CD4-positive, alpha-beta memory T cell (primary cell): ENCODE results near the gene GPR45. TPM values are rescaled to one million over a fixed set of nuclear protein-coding genes. Genes with fewer than 3 reads are reported as not detected.

ENCODE experiments used
- CTCF ChIA-PET: fragments of 350-600 bp; sonication (Branson Sonifier 250); formaldehyde crosslinking; loops from one replicate; lab custom pipeline; 2021; ENCODE audit warnings: inconsistent platforms; ENCODE audit not compliant: partially characterized antibody; lab: Charles Lee
- POLR2A ChIA-PET: fragments of 350-600 bp; sonication (Branson Sonifier 250); formaldehyde crosslinking; loops from one replicate; lab custom pipeline; 2021; ENCODE audit not compliant: partially characterized antibody; lab: Charles Lee
- DNase-seq, 5 donors: peaks; one replicate each; pipeline versions ENCODE4 v3.0.0 to v3.0.0-alpha.2; 2020 to 2022; ENCODE audit warnings: mixed read lengths in 1 of 5
- H3K27ac ChIP-seq: one replicate; pipeline ENCODE4 v1.7.0; 2013; ENCODE audit warnings: low read depth, low read length
- H3K27me3 ChIP-seq: 2 replicates; pipeline ENCODE4 v1.7.0; 2013; ENCODE audit warnings: mild to moderate bottlenecking, low read length, moderate library complexity; ENCODE audit not compliant: insufficient read depth
- H3K36me3 ChIP-seq: 2 replicates; pipeline ENCODE4 v1.7.0; 2013; ENCODE audit warnings: mild to moderate bottlenecking, low read length, moderate library complexity; ENCODE audit not compliant: insufficient read depth
- H3K4me1 ChIP-seq: 2 replicates; pipeline ENCODE4 v1.7.0; 2013; ENCODE audit warnings: mild to moderate bottlenecking, low read length, moderate library complexity; ENCODE audit not compliant: insufficient read depth
- H3K4me3 ChIP-seq, 2 donors: one replicate each; pipeline ENCODE4 v1.7.0; 2013; ENCODE audit warnings: low read length in 2 of 2, mild to moderate bottlenecking in 1 of 2
- H3K9me3 ChIP-seq, 2 donors: one replicate each; pipeline ENCODE4 v1.7.0; 2013; ENCODE audit warnings: low read length in 2 of 2, control low read depth in 1 of 2; ENCODE audit not compliant: control insufficient read depth in 1 of 2
- H3K27ac Mint-ChIP-seq, 7 donors: one replicate each; pipeline ENCODE4 v1.8.0; 2020 to 2021; ENCODE audit warnings: mixed read lengths in 7 of 7, mild to moderate bottlenecking in 6 of 7, inconsistent platforms in 3 of 7, moderate library complexity in 3 of 7
- H3K27me3 Mint-ChIP-seq, 2 donors: one replicate each; pipeline ENCODE4 v1.8.0; 2020 to 2021; ENCODE audit warnings: mixed read lengths in 2 of 2
- H3K36me3 Mint-ChIP-seq, 2 donors: one replicate each; pipeline ENCODE4 v1.8.0; 2020 to 2021; ENCODE audit warnings: mixed read lengths in 2 of 2, inconsistent platforms in 1 of 2, mild to moderate bottlenecking in 1 of 2
- H3K4me1 Mint-ChIP-seq, 4 donors: one replicate each; pipeline ENCODE4 v1.8.0; 2020 to 2021; ENCODE audit warnings: mixed read lengths in 4 of 4, mild to moderate bottlenecking in 1 of 4
- H3K4me3 Mint-ChIP-seq, 8 donors: one replicate each; pipeline ENCODE4 v1.8.0; 2020 to 2021; ENCODE audit warnings: mixed read lengths in 8 of 8, mild to moderate bottlenecking in 7 of 8, moderate library complexity in 6 of 8, inconsistent platforms in 3 of 8
- H3K9me3 Mint-ChIP-seq, 8 donors: one replicate each; pipeline ENCODE4 v1.8.0; 2020 to 2021; ENCODE audit warnings: mixed read lengths in 8 of 8, mild to moderate bottlenecking in 5 of 8, inconsistent platforms in 3 of 8, moderate library complexity in 1 of 8
- intact Hi-C: fragments of 100-400 bp; cut with micrococcal nuclease; formaldehyde crosslinking; loops from one replicate; pipeline ENCODE4 v1.15.1; 2023
- polyA plus RNA-seq, 2 donors: library from polyadenylated mRNA; unstranded; fragments of 300-500 nt; fragmentation: Illumina TruSeq; gene quantifications; one replicate each; pipeline ENCODE4 v1.2.3, GENCODE V29; 2021
- total RNA-seq, 2 experiments: library from RNA; stranded (reverse); gene quantifications; one replicate each; pipeline ENCODE4 v1.2.3, GENCODE V29; 2021

GPR45 gene
- total RNA-seq = not detected
- not detected for polyA plus RNA-seq

- ChIA-PET CTCF (interaction anchor here (0.6 to 2.8 kb wide), 3 partner anchors 9 to 127 kb away, joined by 3 to 10 read pairs (median 5); no protein-coding TSS in a partner anchor), POLR2A (no interaction called here)
- no peak within 1 kb of the TSS for H3K27ac Mint-ChIP-seq
Measured at GRCh38 chr2:105241443-105241842, at the start of gene GPR45. GPR45 (plus strand) TSS chr2:105241743; CDS start chr2:105241859, 116 bp downstream.

GRCh38 chr2:105194022-105194675, 47.4 kb upstream of the GPR45 start:
- intact Hi-C loops = no loop called here
- CTCF ChIA-PET = interaction anchor here (1.1 kb wide), 1 partner anchor 14 kb away, joined by 4 read pairs; no protein-coding TSS in a partner anchor
- Mint-ChIP-seq H3K27ac (no peak overlapping the region), H3K9me3 (peaks cover 0 to 17% (median 12%) of the 10 kb centered on the region in 8 donors), H3K4me1 (no peaks in the 10 kb centered on the region), H3K4me3 (no peak overlapping the region), H3K36me3 (peaks cover 2 to 7% of the 10 kb centered on the region in 2 donors), H3K27me3 (peaks cover 16 to 17% of the 10 kb centered on the region in 2 donors)
- Histone ChIP-seq H3K36me3 (no peaks in the 10 kb centered on the region), H3K4me1 (no peaks in the 10 kb centered on the region), H3K27ac (no peak overlapping the region), H3K27me3 (no peaks in the 10 kb centered on the region), H3K9me3 (no peaks in the 10 kb centered on the region), H3K4me3 (no peak overlapping the region)
- POLR2A ChIA-PET = no interaction called here
- DNase-seq = no peak

More at GRCh38 chr2:105241443-105241842, at the start of gene GPR45:
- Mint-ChIP-seq H3K9me3 (no peaks in the 10 kb centered on the region), H3K27me3 (peaks cover 5 to 9% of the 10 kb centered on the region in 2 donors), H3K36me3 (no peaks in the 10 kb centered on the region), H3K4me3 (no peak within 1 kb of the TSS), H3K4me1 (peaks cover 5 to 13% (median 8%) of the 10 kb centered on the region in 4 donors)
- no peaks in the 10 kb centered on the region for H3K36me3 ChIP-seq
- intact Hi-C loops = no loop called here
- no peak within 1 kb of the TSS for H3K27ac ChIP-seq
- no peak for DNase-seq
- H3K27me3 ChIP-seq = no peaks in the 10 kb centered on the region
- H3K9me3 ChIP-seq = no peaks in the 10 kb centered on the region
- H3K4me1 ChIP-seq = peaks cover 12% of the 10 kb centered on the region
- H3K4me3 ChIP-seq = no peak within 1 kb of the TSS

- H3K27me3 Mint-ChIP-seq = peaks cover 5 to 13% of the 10 kb centered on the region in 2 donors
- POLR2A ChIA-PET = no interaction called here
- H3K36me3 ChIP-seq = no peaks in the 10 kb centered on the region
- H3K9me3 Mint-ChIP-seq = peaks cover 0 to 11% (median 4%) of the 10 kb centered on the region in 8 donors
- no peak for DNase-seq
- intact Hi-C loops = no loop called here
- H3K4me3 ChIP-seq = no peak overlapping the region
- H3K27me3 ChIP-seq = no peaks in the 10 kb centered on the region
- H3K4me3 Mint-ChIP-seq = no peak overlapping the region
- H3K4me1 Mint-ChIP-seq = no peaks in the 10 kb centered on the region
- H3K27ac Mint-ChIP-seq = no peak overlapping the region
- H3K4me1 ChIP-seq = no peaks in the 10 kb centered on the region
- CTCF ChIA-PET = no interaction called here
- no peaks in the 10 kb centered on the region for H3K9me3 ChIP-seq
- H3K36me3 Mint-ChIP-seq = no peaks in the 10 kb centered on the region
- H3K27ac ChIP-seq = no peak overlapping the region
Measured at GRCh38 chr2:105196651-105197050, 44.9 kb upstream of the GPR45 start.

- H3K27me3 Mint-ChIP-seq = peaks cover 13 to 18% of the 10 kb centered on the region in 2 donors
- no peak overlapping the region for H3K4me3 ChIP-seq
- H3K4me1 ChIP-seq = no peaks in the 10 kb centered on the region
- H3K9me3 Mint-ChIP-seq = peaks cover 0 to 3% (median 0%) of the 10 kb centered on the region in 8 donors
- H3K9me3 ChIP-seq = no peaks in the 10 kb centered on the region
- intact Hi-C loops = no loop called here
- no peak for DNase-seq
- no peak overlapping the region for H3K27ac ChIP-seq
- H3K27ac Mint-ChIP-seq = no peak overlapping the region
- ChIA-PET CTCF (no interaction called here), POLR2A (no interaction called here)
- H3K27me3 ChIP-seq = no peaks in the 10 kb centered on the region
- no peaks in the 10 kb centered on the region for H3K36me3 Mint-ChIP-seq
- H3K4me3 Mint-ChIP-seq = no peak overlapping the region
- H3K36me3 ChIP-seq = no peaks in the 10 kb centered on the region
- peaks cover 0 to 5% (median 2%) of the 10 kb centered on the region in 4 donors for H3K4me1 Mint-ChIP-seq
Measured at GRCh38 chr2:105215586-105216192, 25.9 kb upstream of the GPR45 start.

GRCh38 chr2:105220604-105221003, 20.9 kb upstream of the GPR45 start:
- Histone ChIP-seq H3K27me3 (no peaks in the 10 kb centered on the region), H3K9me3 (no peaks in the 10 kb centered on the region), H3K4me1 (no peaks in the 10 kb centered on the region), H3K4me3 (no peak overlapping the region), H3K27ac (no peak overlapping the region), H3K36me3 (no peaks in the 10 kb centered on the region)
- POLR2A ChIA-PET = no interaction called here
- Mint-ChIP-seq H3K27me3 (peaks cover 25 to 33% of the 10 kb centered on the region in 2 donors), H3K4me1 (no peaks in the 10 kb centered on the region), H3K9me3 (no peaks in the 10 kb centered on the region), H3K36me3 (no peaks in the 10 kb centered on the region), H3K4me3 (no peak overlapping the region), H3K27ac (no peak overlapping the region)
- intact Hi-C loops = no loop called here
- CTCF ChIA-PET = no interaction called here
- DNase-seq = no peak

- CTCF ChIA-PET = no interaction called here
Measured at GRCh38 chr2:105224444-105224843, 17.1 kb upstream of the GPR45 start.

GRCh38 chr2:105231232-105231619, 10.3 kb upstream of the GPR45 start:
- DNase-seq = no peak
- Histone ChIP-seq H3K27me3 (no peaks in the 10 kb centered on the region), H3K36me3 (no peaks in the 10 kb centered on the region), H3K27ac (no peak overlapping the region), H3K4me3 (no peak overlapping the region), H3K9me3 (no peaks in the 10 kb centered on the region), H3K4me1 (no peaks in the 10 kb centered on the region)
- Mint-ChIP-seq H3K4me3 (no peak overlapping the region), H3K4me1 (peaks cover 0 to 8% (median 5%) of the 10 kb centered on the region in 4 donors), H3K36me3 (no peaks in the 10 kb centered on the region), H3K9me3 (no peaks in the 10 kb centered on the region), H3K27ac (no peak overlapping the region), H3K27me3 (peaks cover 5 to 9% of the 10 kb centered on the region in 2 donors)
- POLR2A ChIA-PET = interaction anchor here (0.6 kb wide), 1 partner anchor 230 kb away, joined by 3 read pairs; no protein-coding TSS in a partner anchor
- CTCF ChIA-PET = interaction anchor here (1.5 to 9.9 kb wide), 3 partner anchors 7 to 116 kb away, joined by 3 to 112 read pairs (median 10); partner anchors contain the start of gene GPR45
- intact Hi-C loops = no loop called here

More at GRCh38 chr2:105224444-105224843, 17.1 kb upstream of the GPR45 start:
- no peaks in the 10 kb centered on the region for H3K9me3 ChIP-seq
- H3K4me1 ChIP-seq = no peaks in the 10 kb centered on the region
- POLR2A ChIA-PET = no interaction called here
- no peak for DNase-seq
- H3K4me3 ChIP-seq = no peak overlapping the region
- no peaks in the 10 kb centered on the region for H3K36me3 ChIP-seq
- H3K4me1 Mint-ChIP-seq = no peaks in the 10 kb centered on the region
- intact Hi-C loops = no loop called here
- H3K36me3 Mint-ChIP-seq = no peaks in the 10 kb centered on the region
- no peak overlapping the region for H3K27ac Mint-ChIP-seq
- H3K9me3 Mint-ChIP-seq = no peaks in the 10 kb centered on the region
- peaks cover 19 to 20% of the 10 kb centered on the region in 2 donors for H3K27me3 Mint-ChIP-seq
- no peak overlapping the region for H3K4me3 Mint-ChIP-seq
- H3K27me3 ChIP-seq = no peaks in the 10 kb centered on the region
- no peak overlapping the region for H3K27ac ChIP-seq
